Measurements from ENCODE around the gene TBC1D9.

- TF ChIP-seq CTCF (IDR thresholded peaks at IDR 0.05) (no peak), POLR2A (IDR thresholded peaks at IDR 0.05) (no peak)
These were observed 8.0 kb downstream of the TBC1D9 start for GRCh38 chr4:140748171-140748570.
